NCI-H2107 (cell line): ENCODE data around the gene CBX2.

Experiments
- DNase-seq: peaks from one replicate; lab custom pipeline; 2025; lab: John Stamatoyannopoulos, UW

The CBX2 gene

DNA sequence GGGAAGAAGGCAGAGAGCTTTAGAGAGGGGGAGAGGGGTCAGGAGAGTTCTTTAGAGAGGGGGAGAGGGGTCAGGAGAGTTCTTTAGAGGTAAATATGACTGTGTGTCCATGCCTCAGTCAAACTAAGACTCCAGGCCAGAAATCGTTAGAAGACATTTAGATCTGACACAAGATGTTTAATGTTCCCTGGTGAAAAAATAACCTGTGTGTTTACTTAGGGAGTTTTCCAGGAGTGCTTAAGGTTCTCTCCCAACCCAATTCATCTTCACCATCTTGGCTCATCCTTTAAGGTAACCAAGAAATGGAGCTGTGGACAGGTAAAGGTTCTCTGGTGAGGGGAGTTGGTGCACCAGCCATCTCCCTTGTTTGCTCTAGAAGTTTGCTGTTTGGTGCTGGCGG is 51.5 kb downstream of the CBX2 start:
- no peak for DNase-seq

DNA sequence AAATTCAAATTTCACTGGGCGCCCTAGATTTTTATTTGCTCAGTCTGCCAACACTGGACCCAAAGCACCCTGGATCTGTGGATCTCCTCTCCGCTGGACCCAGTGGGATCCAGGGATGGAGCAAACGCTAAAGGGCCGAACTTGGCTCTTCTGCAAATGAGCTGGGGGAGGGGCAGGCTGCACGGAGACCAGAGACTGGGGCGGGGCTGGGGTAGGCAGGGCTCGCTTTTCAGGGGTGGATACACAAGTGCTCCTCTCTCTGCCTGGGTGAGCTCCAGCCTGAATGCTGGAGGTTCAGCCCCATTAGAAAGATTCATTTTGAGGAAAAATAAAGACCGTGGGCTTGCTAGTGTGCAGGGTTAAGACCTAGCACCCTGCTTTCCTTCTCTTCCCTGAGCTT is 52.4 kb downstream of the CBX2 start:
- DNase-seq, result no peak

DNA sequence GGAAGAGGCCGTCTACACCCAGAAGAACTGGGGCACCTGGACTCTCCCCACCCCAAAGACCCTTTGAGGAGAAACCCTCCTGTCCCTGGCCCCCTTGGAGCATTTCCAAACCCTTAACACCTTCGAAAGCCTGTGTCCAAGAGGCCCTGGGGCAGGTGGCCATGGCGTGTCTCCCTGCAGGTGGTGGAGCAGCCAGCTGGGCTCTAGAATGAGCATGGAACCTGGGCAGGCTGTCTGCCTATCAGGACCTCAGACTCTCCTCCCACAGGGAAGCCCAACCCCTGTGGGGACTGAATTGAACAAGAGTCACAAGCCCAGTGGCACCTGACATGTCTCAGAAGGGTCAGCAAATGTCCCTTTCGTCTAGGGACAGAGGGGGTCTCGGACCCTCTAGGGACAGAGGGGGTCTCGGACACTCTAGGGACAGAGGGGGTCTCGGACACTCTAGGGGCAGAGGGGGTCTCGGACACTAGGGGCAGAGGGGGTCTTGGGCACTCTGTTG is 52.9 kb downstream of the CBX2 start:
- DNase-seq, result no peak

DNA sequence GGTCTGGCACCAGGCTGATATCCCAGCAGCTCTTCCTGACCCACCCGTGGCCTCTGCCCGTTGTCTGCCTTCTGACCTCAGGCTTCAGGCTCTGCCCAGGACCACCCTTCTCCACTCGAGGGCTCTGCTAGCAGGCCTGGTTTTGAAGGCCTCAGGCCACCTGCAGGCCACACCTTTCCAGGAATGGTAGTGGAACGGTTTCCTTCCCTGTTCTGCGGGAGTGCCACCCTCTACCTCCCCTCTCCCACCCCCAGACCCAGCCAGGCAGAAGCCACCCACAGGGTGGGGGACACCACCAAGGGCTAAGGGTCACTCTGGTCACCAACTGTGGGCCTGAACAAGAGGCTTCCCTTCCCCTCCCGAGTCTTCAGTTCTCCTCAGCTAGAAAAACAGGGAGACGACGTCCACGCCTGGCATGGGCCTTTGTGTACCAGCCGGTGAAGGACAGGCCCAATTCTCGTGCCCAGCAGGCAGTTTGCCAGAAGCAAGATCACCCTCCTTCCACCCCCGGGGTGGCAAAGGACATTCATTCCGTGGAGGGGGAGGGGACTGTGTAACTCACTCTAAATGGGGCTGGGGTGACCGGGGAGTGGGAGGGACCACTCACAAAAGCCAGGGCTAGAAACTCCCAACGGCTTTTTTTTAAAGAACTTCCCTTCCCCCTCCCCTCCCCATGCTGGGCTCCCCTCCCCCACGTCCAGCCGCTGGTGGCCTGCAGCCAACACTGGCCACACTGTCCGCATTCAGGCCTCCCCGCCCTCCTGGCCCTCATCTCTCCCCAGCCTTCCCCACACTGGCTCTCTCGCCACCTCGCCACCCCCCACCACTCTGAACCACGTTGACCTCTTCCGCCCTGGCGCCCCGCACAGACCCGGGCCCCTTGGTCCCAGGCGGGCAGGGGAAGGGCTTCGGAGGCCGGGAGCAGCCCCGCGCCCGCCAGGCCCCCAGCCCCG is 53.6 kb downstream of the CBX2 start:
- DNase-seq, result no peak

DNA sequence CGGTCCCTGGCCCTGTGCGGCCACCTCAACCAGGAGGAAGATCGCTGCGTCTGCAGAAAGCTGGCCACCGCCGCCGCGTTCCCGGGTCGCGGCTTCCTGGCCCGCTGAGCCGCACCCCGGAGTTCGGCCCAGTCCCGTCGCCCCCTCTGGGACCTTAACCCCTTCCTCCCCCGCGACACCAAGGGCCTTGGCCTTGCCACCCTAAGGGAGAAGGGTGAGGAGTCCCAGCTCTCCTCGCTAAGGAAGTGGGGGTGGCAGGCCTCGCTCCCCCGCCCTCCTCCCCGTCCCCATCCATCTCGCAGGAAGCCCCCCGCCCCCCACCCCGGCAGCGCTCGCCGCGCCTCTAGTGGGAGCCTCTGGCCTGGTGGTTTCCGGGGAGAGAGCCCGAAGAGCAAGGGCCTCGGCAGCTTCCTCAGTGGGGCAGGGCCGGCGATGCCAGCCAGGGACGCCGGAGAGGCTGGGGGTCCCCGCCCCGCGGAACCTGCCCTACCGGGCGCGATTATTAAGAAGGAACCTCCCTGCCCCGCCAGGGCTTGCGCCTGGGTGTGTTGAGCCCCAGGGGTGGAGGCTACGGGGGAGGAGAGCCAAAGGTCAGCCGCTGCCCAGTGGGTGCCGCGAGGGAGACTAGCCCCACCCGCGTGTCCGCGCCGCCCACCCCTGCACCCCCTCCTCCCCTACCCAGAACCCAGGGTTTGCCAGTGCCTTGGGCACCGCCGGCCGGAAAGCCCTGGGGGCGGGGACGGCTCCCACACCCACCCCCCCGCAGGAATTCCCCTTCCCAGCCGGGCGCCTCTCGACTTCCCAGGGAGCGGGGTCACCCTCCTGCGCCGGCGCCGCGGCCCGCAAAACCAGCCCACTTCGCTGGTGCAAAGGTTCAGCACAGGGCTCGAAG is 54.5 kb downstream of the CBX2 start:
- no peak for DNase-seq

DNA sequence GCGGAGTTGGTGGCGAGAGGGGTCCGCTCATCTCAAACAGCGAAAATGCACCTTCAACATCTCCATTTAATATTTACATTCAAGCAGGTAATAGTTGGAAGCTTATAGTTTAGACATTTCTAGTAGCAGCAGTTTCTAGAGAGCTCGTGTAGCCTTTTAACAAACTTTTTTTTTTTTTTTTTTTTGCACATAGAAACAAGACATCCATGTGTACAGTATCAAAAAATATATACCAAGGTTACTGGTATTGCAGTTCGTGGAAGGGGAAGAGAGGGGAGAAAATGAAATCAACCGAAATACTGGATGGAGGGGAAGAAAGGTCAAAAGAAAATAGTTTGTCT is 55.1 kb downstream of the CBX2 start:
- no peak for DNase-seq

DNA sequence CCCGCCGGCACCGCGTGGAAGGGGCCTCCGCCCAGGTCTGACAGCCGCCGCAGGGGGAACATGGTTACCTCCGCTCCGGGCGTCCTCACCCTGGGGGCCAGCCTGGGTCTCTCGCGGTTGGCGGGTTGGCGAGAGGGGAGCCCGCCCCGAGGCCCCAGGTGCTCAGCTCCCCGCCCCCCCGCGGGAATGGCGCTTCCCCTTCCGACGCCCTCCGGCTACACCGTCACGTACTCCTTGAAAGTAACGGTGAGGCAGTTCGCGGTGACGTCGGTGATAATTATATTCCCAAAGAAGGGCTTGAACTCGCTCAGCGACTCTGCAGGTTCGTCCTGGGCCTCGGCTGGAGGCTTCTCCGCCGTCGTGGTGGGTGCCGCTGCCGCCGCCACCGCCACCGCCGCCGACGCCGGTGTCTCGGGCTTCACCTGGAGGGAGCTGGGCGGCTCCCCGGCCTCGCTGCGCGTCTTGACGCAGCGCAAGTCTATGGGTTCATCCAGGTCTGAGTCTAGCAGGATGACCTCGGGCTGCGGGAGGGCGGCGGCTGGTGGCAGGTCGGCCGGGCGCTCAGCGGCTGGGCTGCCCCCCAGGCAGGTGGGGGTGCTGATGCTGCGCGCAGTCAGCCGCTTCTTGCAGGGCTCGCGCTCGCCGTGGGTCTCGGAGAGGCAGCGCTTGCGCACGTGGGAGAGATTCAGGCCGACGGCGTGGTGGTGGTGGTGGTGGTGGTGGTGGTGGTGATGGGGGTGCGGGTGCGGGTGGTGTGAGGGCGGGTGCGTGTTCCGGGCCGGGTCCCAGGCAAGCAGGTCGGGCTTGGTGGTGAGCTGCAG is 56.0 kb downstream of the CBX2 start:
- no peak for DNase-seq

DNA sequence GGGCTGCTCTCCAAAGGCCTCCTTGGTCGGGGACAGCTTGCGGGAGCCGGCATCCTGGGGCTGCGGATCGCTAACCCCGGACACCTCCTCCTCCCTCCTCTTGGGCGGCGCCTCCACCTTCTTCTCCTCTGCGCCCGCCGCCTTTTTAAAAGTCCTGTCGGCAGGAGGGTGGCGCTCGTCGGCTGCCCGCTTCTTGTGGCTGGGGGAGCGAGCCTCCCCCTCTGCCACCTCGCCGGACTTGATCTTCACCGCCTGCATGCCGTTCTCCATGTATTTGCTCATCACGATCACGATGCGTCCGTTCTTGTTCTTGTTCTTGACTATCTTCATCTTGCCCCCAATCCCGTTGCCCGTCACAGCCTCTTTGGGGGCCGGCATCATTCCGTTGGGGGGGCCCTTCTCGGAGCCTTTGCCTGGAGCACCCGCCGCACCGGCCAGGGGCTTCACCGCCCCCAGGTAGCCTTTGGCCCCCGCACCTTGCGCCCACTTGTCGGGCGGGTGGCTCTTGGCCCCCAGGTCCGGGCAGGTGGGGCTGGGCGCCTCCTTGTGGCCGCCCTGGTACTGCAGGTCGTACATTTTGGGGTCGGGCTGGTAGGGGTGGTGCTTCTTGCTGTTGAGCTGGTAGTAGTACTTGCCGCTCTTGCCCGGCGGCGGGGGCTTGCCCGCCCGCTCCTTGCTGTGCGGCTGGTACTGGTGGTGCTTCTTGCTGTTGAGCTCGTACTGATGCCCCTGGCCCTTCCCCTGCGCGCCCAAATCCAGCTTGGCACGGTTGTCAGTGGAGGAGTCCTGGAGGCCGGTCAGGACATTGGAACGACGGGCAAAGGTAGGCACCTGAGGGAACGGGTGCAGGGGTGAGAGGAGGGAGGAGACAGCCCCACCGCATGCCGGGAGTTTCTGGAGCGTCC is 56.9 kb downstream of the CBX2 start:
- no peak for DNase-seq

DNA sequence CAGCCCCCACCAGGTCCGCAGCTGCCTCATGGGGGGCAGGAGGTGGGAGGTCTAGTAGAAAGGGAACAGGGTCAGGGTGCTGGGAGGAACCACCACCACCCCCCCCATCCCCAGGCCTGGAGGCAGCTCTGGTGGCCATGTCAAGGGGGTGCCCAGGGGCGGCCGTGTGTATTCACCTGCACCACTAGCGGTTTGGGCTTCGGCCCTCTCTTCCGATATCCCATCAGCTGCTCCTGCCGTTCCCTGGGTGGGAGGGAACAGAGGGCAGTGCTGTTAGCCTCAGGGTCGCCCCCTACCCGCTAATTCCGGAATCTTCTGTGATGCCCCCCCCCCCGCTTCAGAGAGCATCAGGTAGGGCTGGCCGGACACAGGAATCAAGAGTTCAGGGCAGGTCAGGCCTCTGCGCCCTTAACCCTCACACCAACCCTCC is 57.5 kb downstream of the CBX2 start:
- DNase-seq, result no peak

DNA sequence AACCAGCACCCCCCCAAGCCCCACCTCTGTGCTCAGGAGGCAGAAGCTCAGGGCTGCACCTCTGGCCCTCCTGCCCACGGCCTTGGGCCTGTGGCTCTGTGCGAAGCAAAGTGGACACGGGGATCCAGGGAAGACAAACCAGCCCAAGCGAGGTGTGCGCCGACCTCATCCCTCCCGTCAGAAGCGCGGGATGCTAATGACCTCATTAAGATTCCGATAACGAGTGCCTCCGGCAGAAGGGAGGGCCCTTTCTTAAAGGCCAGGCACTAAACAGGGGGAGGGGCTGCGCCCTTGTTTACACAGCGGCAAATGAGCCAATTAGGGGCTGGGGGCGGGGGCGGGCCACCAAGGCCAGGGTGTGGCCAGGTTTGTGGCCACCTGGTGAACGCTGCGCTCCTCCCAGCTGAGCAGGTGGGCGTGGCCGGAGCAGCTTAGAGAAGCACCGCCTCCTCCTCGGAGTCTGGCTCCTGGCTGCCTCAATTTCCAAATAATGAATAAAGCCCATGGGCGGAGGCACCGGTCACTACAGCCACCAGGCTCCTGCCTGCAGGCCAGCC is 58.1 kb downstream of the CBX2 start:
- DNase-seq, result no peak

DNA sequence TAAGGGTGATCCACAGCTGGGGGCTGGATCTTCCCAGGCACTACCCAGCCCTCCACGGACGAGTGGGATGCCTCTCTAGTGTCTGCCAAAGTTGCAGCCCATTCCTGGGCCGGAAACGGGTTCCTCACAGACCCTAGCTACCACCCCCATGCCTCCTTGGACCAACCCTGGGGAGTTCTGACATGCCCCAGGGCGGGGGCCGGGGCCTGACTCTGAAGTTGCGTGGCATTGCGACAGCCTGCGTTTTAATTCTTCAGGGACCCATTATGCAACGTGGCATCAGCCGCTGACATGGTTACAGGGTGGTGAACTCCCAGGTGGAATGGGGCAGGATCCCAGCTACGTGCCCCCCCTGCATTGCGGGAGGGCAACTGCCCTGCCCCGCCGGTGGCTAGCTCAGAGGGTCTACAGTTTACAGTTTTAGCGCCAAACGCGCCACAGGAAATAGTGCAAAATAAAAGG is 58.6 kb downstream of the CBX2 start:
- DNase-seq, result no peak

DNA sequence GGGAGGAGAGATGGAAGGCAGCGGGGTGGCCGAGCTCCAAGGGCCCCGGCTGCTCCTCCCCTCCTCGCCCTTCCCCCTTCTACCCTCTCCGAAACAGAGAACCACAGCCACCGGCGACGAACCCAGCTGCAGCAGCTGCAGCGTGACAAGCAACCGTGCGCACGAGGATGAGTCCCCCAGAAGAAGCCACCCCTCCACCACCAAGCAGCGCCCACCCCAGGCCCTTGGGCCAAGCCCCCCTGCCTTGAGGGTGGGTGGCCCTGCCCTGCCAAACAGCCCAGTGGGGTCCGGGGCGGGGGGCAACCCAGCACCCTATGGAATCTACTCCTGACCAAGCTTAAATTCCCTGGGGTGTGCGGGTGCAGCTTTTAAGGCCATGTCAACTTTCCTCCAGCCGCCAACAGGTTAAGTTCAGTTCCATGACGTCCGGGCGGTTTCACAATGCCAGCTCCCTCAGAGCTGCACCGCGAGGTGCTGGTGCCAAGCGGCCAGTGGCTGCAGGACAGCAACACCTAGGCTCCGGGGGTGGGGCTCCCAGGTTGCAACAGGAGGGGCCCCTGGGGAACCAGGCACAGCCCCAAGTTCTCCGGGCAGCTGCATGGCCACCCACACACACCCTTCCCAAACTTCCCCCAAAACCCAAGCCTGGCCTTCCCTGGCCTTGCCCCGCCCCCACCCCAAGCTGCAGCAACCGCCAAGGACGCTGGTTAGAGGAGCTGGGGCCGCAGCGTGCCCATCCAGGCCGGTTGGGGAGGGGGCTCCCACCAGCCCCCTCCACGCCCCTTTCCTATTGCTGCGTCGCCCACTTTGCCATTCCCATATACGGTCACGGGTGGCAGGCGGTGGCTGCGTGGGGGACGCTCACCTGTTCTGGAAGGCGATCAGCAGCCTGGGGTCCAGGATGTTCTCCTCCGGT is 59.3 kb downstream of the CBX2 start:
- DNase-seq, result peak; percentile 51
